CD14-positive monocyte (primary cell): Measurements from ENCODE around the gene CFAP61. TPM values are rescaled to one million over a fixed set of nuclear protein-coding genes. Genes with fewer than 3 reads are reported as not detected.

Experiments used
- DNase-seq, 3 donors: peaks; one replicate each; pipeline ENCODE4 v3.0.0-alpha.2; 2011 to 2022
- H2AFZ ChIP-seq: 2 replicates; pipeline ENCODE4 v1.6.0; 2012; ENCODE audit warnings: mild to moderate bottlenecking, low read depth, low read length, inconsistent platforms; ENCODE audit not compliant: insufficient read depth, poor library complexity, severe bottlenecking
- H3K27ac ChIP-seq, 2 donors: 1 replicate in 1 of 2; 2 replicates in 1 of 2; pipeline ENCODE4 v1.5.1; 2012 to 2013; ENCODE audit warnings: low read length in 2 of 2, control low read depth in 1 of 2, inconsistent platforms in 1 of 2, low read depth in 1 of 2, mild to moderate bottlenecking in 1 of 2
- H3K27me3 ChIP-seq, 2 donors: one replicate each; pipeline versions ENCODE4 v1.6.0 to v1.6.1; 2011 to 2013; ENCODE audit warnings: low read length in 2 of 2; ENCODE audit not compliant: control insufficient read depth in 2 of 2, insufficient read depth in 2 of 2
- H3K36me3 ChIP-seq, 2 donors: replicated peaks in 1 of 2; 1 replicate in 1 of 2; 2 replicates in 1 of 2; pipeline versions ENCODE4 v1.5.1 to v1.6.1; 2012 to 2013; ENCODE audit warnings: low read length in 2 of 2, control low read depth in 1 of 2, inconsistent platforms in 1 of 2, mild to moderate bottlenecking in 1 of 2; ENCODE audit not compliant: insufficient read depth in 2 of 2, control insufficient read depth in 1 of 2
- H3K4me1 ChIP-seq, 2 donors: 1 replicate in 1 of 2; 2 replicates in 1 of 2; pipeline versions ENCODE4 v1.5.1 to v1.6.1; 2012 to 2013; ENCODE audit warnings: low read length in 2 of 2, control low read depth in 1 of 2, inconsistent platforms in 1 of 2, mild to moderate bottlenecking in 1 of 2, moderate library complexity in 1 of 2; ENCODE audit not compliant: insufficient read depth in 2 of 2, control insufficient read depth in 1 of 2
- H3K4me2 ChIP-seq: replicated peaks from 2 replicates; pipeline ENCODE3; 2012; ENCODE audit warnings: low read length, moderate library complexity, mild to moderate bottlenecking; ENCODE audit not compliant: poor library complexity, severe bottlenecking; ENCODE audit errors: extremely low read depth
- H3K4me3 ChIP-seq, 3 experiments: fragments of 200-600 bp in 1 of 3; sonication (generic) in 1 of 3; replicated peaks in 1 of 3; 1 replicate in 2 of 3; 2 replicates in 1 of 3; pipeline ENCODE4 v1.5.1; 2011 to 2013; ENCODE audit warnings: low read length in 3 of 3, mild to moderate bottlenecking in 3 of 3, control low read depth in 2 of 3, low read depth in 2 of 3, inconsistent platforms in 1 of 3, moderate library complexity in 1 of 3
- H3K79me2 ChIP-seq: 2 replicates; pipeline ENCODE4 v1.6.0; 2012; ENCODE audit warnings: mild to moderate bottlenecking, control low read depth, inconsistent platforms, low read length, moderate library complexity; ENCODE audit not compliant: insufficient read depth
- H3K9ac ChIP-seq: 2 replicates; pipeline ENCODE4 v1.6.0; 2017; ENCODE audit warnings: low read length, mild to moderate bottlenecking; ENCODE audit not compliant: insufficient read depth, poor library complexity, severe bottlenecking
- H3K9me3 ChIP-seq, 2 donors: replicated peaks in 1 of 2; 1 replicate in 1 of 2; 2 replicates in 1 of 2; pipeline versions ENCODE4 v1.5.1 to v1.6.1; 2012 to 2013; ENCODE audit warnings: low read length in 2 of 2, control low read depth in 1 of 2; ENCODE audit not compliant: control insufficient read depth in 1 of 2, insufficient read depth in 1 of 2
- H4K20me1 ChIP-seq: 2 replicates; pipeline ENCODE4 v1.6.0; 2012; ENCODE audit warnings: mild to moderate bottlenecking, low read length, control low read depth, moderate library complexity; ENCODE audit not compliant: insufficient read depth
- H3K27ac Mint-ChIP-seq, 7 donors: one replicate each; pipeline ENCODE4 v1.8.0; 2020; ENCODE audit warnings: mild to moderate bottlenecking in 7 of 7, mixed read lengths in 7 of 7, moderate library complexity in 6 of 7, inconsistent platforms in 2 of 7
- H3K27me3 Mint-ChIP-seq, 3 donors: one replicate each; pipeline ENCODE4 v1.8.0; 2021 to 2022; ENCODE audit warnings: low read depth in 3 of 3, mild to moderate bottlenecking in 3 of 3, mixed read lengths in 3 of 3, moderate library complexity in 3 of 3, inconsistent platforms in 1 of 3
- H3K36me3 Mint-ChIP-seq, 2 donors: one replicate each; pipeline ENCODE4 v1.8.0; 2020; ENCODE audit warnings: mixed read lengths in 2 of 2, inconsistent platforms in 1 of 2, mild to moderate bottlenecking in 1 of 2
- H3K4me1 Mint-ChIP-seq: one replicate; pipeline ENCODE4 v1.8.0; 2020; ENCODE audit warnings: mild to moderate bottlenecking, mixed read lengths
- H3K4me3 Mint-ChIP-seq, 2 donors: one replicate each; pipeline ENCODE4 v1.8.0; 2020; ENCODE audit warnings: mild to moderate bottlenecking in 2 of 2, mixed read lengths in 2 of 2, moderate library complexity in 1 of 2
- H3K9me3 Mint-ChIP-seq, 7 donors: one replicate each; pipeline ENCODE4 v1.8.0; 2020 to 2022; ENCODE audit warnings: mixed read lengths in 7 of 7, mild to moderate bottlenecking in 6 of 7, moderate library complexity in 6 of 7, inconsistent platforms in 2 of 7
- WGBS: methylation state at CpG from one replicate; pipeline ENCODE4 v1.1.5; 2013; ENCODE audit warnings: missing lambda C conversion rate; ENCODE audit not compliant: insufficient coverage; 5-methylcytosine and 5-hydroxymethylcytosine counted together
- intact Hi-C, 2 donors: fragments of 100-400 bp; cut with micrococcal nuclease; formaldehyde crosslinking; loops; one replicate each; pipeline versions ENCODE4 v1.15.0 to v1.15.1; 2023
- polyA plus RNA-seq, 3 donors: library from polyadenylated mRNA; depleted of rRNA in 1 of 3; unstranded in 2 of 3; stranded (reverse) in 1 of 3; fragments of 300-500 nt in 2 of 3; fragments of >200 nt in 1 of 3; fragmentation: Illumina TruSeq in 2 of 3; gene quantifications; 1 replicate in 2 of 3; 2 replicates in 1 of 3; pipeline ENCODE4 v1.2.3, GENCODE V29; 2012 to 2021
- TF ChIP-seq, protein P1 (sequence below): fragments of 200-600 bp; IDR thresholded peaks from one replicate; pipeline ENCODE4 v1.8.0; 2022; ENCODE audit warnings: antibody characterized with exemption, mild to moderate bottlenecking

CFAP61 gene
- polyA plus RNA-seq, 3 donors, result not detected

DNA sequence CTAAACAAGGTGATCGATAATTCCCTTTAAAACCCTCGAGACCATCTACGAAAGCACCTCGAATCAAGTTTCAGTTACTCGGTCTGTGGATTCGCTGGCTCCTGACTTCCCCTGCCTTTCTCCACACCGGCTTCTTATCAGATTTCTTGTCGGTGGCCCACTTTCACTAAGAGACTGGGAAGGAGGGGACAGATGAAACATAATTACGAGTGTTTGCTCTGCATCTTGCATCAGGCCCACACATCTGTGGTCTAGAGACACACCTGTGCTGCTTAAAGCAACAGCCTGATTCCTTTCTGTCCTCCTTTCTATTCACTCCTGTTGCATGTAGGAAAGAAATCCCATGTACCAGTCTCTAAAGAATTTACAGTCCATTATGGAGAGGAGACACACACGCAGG lies 353.3 kb downstream of the CFAP61 start:
- Histone ChIP-seq H3K27me3 (no peaks in the 10 kb centered on the region), H3K27ac (no peak overlapping the region), H3K4me3 (no peak overlapping the region), H3K4me1 (no peaks in the 10 kb centered on the region), H3K9ac (no peak overlapping the region), H4K20me1 (no peaks in the 10 kb centered on the region), H3K9me3 (no peaks in the 10 kb centered on the region), H3K36me3 (peaks cover 23 to 85% of the 10 kb centered on the region in 2 donors), H3K79me2 (no peaks in the 10 kb centered on the region), H3K4me2 (no peak overlapping the region), H2AFZ (no peak overlapping the region)
- Mint-ChIP-seq H3K27ac (no peak overlapping the region), H3K36me3 (peaks cover 69 to 85% of the 10 kb centered on the region in 2 donors), H3K27me3 (no peaks in the 10 kb centered on the region), H3K4me1 (peaks cover 5% of the 10 kb centered on the region), H3K9me3 (no peaks in the 10 kb centered on the region), H3K4me3 (no peak overlapping the region)
- 100% methylated on average over 6 of the region's 10 CpGs for WGBS
- intact Hi-C loops, result loop anchor here in 1 of 2 donors (10.0 kb wide), 1 partner anchor 321 kb away; no protein-coding TSS in a partner anchor
- TF ChIP-seq, protein P1, sequence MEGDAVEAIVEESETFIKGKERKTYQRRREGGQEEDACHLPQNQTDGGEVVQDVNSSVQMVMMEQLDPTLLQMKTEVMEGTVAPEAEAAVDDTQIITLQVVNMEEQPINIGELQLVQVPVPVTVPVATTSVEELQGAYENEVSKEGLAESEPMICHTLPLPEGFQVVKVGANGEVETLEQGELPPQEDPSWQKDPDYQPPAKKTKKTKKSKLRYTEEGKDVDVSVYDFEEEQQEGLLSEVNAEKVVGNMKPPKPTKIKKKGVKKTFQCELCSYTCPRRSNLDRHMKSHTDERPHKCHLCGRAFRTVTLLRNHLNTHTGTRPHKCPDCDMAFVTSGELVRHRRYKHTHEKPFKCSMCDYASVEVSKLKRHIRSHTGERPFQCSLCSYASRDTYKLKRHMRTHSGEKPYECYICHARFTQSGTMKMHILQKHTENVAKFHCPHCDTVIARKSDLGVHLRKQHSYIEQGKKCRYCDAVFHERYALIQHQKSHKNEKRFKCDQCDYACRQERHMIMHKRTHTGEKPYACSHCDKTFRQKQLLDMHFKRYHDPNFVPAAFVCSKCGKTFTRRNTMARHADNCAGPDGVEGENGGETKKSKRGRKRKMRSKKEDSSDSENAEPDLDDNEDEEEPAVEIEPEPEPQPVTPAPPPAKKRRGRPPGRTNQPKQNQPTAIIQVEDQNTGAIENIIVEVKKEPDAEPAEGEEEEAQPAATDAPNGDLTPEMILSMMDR, result no peak
- no peak for DNase-seq

DNA sequence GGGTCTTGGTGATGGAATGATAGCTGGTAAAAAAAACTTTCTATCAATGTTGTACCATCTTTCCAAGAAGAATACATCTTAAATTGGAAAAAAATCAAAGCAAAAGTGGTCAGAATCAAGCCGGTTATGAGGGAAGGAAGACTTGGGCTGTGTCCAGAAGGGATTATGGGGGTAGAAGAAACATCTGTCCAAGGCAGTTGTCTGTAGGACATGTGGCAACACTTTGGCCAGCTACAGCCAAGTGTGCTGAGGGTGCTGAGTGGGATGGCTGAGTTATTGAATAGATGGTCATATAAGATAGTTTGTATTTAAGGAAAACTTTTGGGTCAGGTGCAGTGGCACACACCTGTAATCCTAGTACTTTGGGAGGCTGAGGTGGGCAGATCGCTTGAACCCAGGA lies 354.0 kb downstream of the CFAP61 start:
- H3K9me3 Mint-ChIP-seq, result no peaks in the 10 kb centered on the region
- TF ChIP-seq, protein P1, result no peak
- H4K20me1 ChIP-seq, result no peaks in the 10 kb centered on the region
- H3K9me3 ChIP-seq, result no peaks in the 10 kb centered on the region
- whole genome bisulfite sequencing, result no CpG with 5 or more reads among the region's 2 CpGs
- peaks cover 73 to 87% of the 10 kb centered on the region in 2 donors for H3K36me3 Mint-ChIP-seq
- H3K27ac ChIP-seq, result no peak overlapping the region
- peak overlapping the region in 1 of 7 donors; percentile 69 for H3K27ac Mint-ChIP-seq
- peaks cover 24 to 92% of the 10 kb centered on the region in 2 donors for H3K36me3 ChIP-seq
- no peaks in the 10 kb centered on the region for H3K4me1 ChIP-seq
- no peak overlapping the region for H2AFZ ChIP-seq
- H3K9ac ChIP-seq, result no peak overlapping the region
- no peak overlapping the region for H3K4me3 ChIP-seq
- no peaks in the 10 kb centered on the region for H3K27me3 ChIP-seq
- H3K27me3 Mint-ChIP-seq, result no peaks in the 10 kb centered on the region
- DNase-seq, result no peak
- H3K4me1 Mint-ChIP-seq, result peaks cover 2% of the 10 kb centered on the region
- H3K4me3 Mint-ChIP-seq, result no peak overlapping the region
- intact Hi-C loops, result loop anchor here in 1 of 2 donors (10.0 kb wide), 1 partner anchor 322 kb away; no protein-coding TSS in a partner anchor
- H3K79me2 ChIP-seq, result no peaks in the 10 kb centered on the region
- no peak overlapping the region for H3K4me2 ChIP-seq
